Activated CD8-positive, alpha-beta memory T cell treated with anti-CD3 and anti-CD28 coated beads, Interleukin-2, amount 10 ng/mL, durations not matched to agents 7 days and 5 days (primary cell): ENCODE results near the gene TOM1L2. TPM values are rescaled to one million over a fixed set of nuclear protein-coding genes. Genes with fewer than 3 reads are reported as not detected.

Experiments
- ATAC-seq: fragments of 150-1000 bp; cut with Tn5 transposase; one replicate; pipeline ENCODE4 v1.10.0; 2021; ENCODE audit warnings: moderate library complexity
- CTCF ChIA-PET: fragments of 350-600 bp; sonication (Branson Sonifier 250); formaldehyde crosslinking; loops from one replicate; lab custom pipeline; 2021; ENCODE audit warnings: antibody characterized with exemption; lab: Charles Lee
- DNase-seq: peaks from one replicate; pipeline ENCODE4 v3.0.0-alpha.2; 2020
- H3K27ac Mint-ChIP-seq: one replicate; pipeline ENCODE4 v1.8.0; 2021; ENCODE audit warnings: mild to moderate bottlenecking, mixed read lengths
- H3K27me3 Mint-ChIP-seq: one replicate; pipeline ENCODE4 v1.8.0; 2021; ENCODE audit warnings: mixed read lengths
- H3K36me3 Mint-ChIP-seq: one replicate; pipeline ENCODE4 v1.8.0; 2021; ENCODE audit warnings: mild to moderate bottlenecking, mixed read lengths
- H3K4me1 Mint-ChIP-seq: one replicate; pipeline ENCODE4 v1.8.0; 2021; ENCODE audit warnings: mixed read lengths
- H3K4me3 Mint-ChIP-seq: one replicate; pipeline ENCODE4 v1.8.0; 2021; ENCODE audit warnings: mild to moderate bottlenecking, moderate library complexity, mixed read lengths
- H3K9me3 Mint-ChIP-seq: one replicate; pipeline ENCODE4 v1.8.0; 2022; ENCODE audit warnings: low read depth, mixed read lengths
- total RNA-seq, 2 experiments: library from RNA; stranded (reverse); gene quantifications; one replicate each; pipeline ENCODE4 v1.2.3, GENCODE V29; 2021

Gene TOM1L2
- total RNA-seq, 2 experiments from 2014 or later = 19.8 to 33.0 TPM

DNA sequence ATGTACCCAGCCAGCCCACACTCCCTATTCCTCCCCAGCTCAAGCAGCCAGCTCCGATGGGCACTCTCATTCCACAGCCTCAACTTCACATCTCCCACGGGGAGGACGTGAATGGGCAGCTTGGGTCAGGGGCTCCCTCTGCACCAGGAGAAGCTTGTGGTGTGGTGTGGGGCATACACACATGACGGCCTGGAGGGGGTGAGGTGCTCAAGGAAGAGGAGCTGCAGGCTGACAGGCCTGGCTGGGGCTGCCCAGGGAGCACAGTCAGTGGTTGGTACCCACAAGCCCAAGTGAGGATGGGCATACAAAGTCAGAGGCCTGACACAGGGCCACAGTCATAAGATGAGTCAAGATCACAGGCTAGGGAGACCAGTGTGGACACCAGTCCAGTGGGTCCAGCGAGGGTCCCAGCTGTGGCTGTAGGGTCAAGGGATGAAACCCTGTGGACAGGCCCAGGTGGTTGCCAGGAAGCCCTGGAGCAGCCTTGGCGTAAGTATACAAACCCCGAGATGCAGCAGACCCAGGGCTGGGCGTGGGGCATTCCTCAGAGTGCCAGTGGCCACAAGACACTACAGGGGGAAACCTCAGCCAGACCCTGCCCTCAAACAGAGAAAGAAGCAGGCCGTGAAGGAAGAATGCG lies 4.9 kb upstream of the TOM1L2 start:
- no peaks in the 10 kb centered on the region for H3K27me3 Mint-ChIP-seq
- H3K4me1 Mint-ChIP-seq = peaks cover 20% of the 10 kb centered on the region
- no peak overlapping the region for H3K27ac Mint-ChIP-seq
- H3K4me3 Mint-ChIP-seq = no peak overlapping the region
- no peak for ATAC-seq
- H3K36me3 Mint-ChIP-seq = no peaks in the 10 kb centered on the region
- no peak for DNase-seq
- H3K9me3 Mint-ChIP-seq = no peaks in the 10 kb centered on the region
- CTCF ChIA-PET = interaction anchor here (0.6 kb wide), 1 partner anchor 685 kb away, joined by 3 read pairs; no protein-coding TSS in a partner anchor

GRCh38 chr17:17975436-17975835 lies 3.2 kb upstream of the TOM1L2 start:
- no peaks in the 10 kb centered on the region for H3K36me3 Mint-ChIP-seq
- peaks cover 31% of the 10 kb centered on the region for H3K4me1 Mint-ChIP-seq
- H3K4me3 Mint-ChIP-seq = no peak overlapping the region
- H3K9me3 Mint-ChIP-seq = no peaks in the 10 kb centered on the region
- DNase-seq = no peak
- H3K27me3 Mint-ChIP-seq = no peaks in the 10 kb centered on the region
- ATAC-seq = no peak
- CTCF ChIA-PET = interaction anchor here (0.7 kb wide), 1 partner anchor 862 kb away, joined by 3 read pairs; no protein-coding TSS in a partner anchor
- no peak overlapping the region for H3K27ac Mint-ChIP-seq

DNA sequence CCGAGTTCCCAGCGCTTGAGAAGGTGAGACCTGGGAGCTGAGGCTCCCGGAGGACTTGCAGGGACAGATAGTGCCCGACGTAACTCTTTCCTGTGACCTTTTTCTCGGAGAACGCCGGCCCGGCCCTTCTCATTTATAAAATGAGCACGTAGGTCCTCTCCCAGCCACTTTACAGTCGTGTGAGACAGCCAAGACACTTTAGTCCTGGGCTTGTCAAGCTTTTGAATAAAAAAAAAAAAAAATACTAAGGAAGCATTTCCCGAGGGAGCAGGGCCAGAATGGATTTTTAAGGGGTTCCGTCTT lies 703 bp upstream of the TOM1L2 start:
- no peaks in the 10 kb centered on the region for H3K36me3 Mint-ChIP-seq

GRCh38 chr17:17971431-17972125 lies 622 bp downstream of the TOM1L2 start:
- H3K27ac Mint-ChIP-seq = peak overlapping the region; percentile 54
- CTCF ChIA-PET = interaction anchor here (0.9 to 1.9 kb wide), 5 partner anchors 11 to 43 kb away, joined by 4 to 17 read pairs (median 4); no protein-coding TSS in a partner anchor
- no peak for ATAC-seq
- no peaks in the 10 kb centered on the region for H3K27me3 Mint-ChIP-seq
- peak overlapping the region; percentile 70 for H3K4me3 Mint-ChIP-seq
- H3K36me3 Mint-ChIP-seq = no peaks in the 10 kb centered on the region
- DNase-seq = no peak
- no peaks in the 10 kb centered on the region for H3K9me3 Mint-ChIP-seq
- peaks cover 50% of the 10 kb centered on the region for H3K4me1 Mint-ChIP-seq

More for the DNA sequence above, 703 bp upstream of the TOM1L2 start:
- H3K4me3 Mint-ChIP-seq = peak overlapping the region; percentile 86
- H3K27ac Mint-ChIP-seq = peak overlapping the region; percentile 87
- CTCF ChIA-PET = interaction anchor here (0.9 to 1.9 kb wide), 7 partner anchors 12 to 162 kb away, joined by 3 to 17 read pairs (median 5); no protein-coding TSS in a partner anchor
- ATAC-seq (no peak), DNase-seq (no peak)
- no peaks in the 10 kb centered on the region for H3K27me3 Mint-ChIP-seq
- H3K9me3 Mint-ChIP-seq = no peaks in the 10 kb centered on the region
- H3K4me1 Mint-ChIP-seq = peaks cover 41% of the 10 kb centered on the region

DNA sequence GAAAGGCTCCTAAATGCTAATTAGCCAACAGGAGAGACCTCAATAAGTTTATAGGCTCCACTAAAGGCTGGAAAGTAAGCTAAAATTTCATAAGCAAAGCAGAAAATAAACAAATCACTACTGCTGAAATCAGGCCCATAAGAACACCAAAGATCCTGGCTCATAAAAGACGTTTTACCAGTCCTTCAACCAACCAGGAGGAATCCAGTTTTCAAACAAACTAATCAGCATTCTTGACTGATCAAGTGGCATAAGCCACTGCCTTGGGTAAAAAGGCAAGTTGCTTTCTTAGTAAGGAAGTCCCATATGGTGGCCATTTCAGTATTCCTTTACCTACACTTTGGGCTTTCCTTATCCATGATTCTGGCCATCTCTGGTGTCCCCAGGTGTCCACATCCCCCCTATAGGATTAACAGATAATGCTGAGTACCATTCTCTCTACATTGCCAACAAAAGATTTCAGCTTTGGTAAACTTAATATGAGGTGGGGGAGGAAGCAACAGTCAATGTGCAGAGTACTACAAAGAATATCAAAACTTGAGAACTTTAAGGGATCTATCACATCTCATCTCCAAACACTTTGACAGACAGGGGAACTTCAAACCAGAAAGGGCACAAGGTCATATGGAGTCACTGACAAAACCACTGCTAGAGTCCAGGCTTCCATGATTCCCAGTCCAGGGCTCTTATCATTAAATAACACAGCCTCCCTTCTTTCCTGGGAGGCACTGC lies 1.3 kb downstream of the TOM1L2 start:
- H3K9me3 Mint-ChIP-seq = no peaks in the 10 kb centered on the region
- ATAC-seq = no peak
- peak overlapping the region; percentile 70 for H3K4me3 Mint-ChIP-seq
- peak overlapping the region; percentile 54 for H3K27ac Mint-ChIP-seq
- H3K27me3 Mint-ChIP-seq = no peaks in the 10 kb centered on the region
- peaks cover 3% of the 10 kb centered on the region for H3K36me3 Mint-ChIP-seq
- DNase-seq = no peak
- peaks cover 57% of the 10 kb centered on the region for H3K4me1 Mint-ChIP-seq
- CTCF ChIA-PET = interaction anchor here (1.0 to 1.6 kb wide), 2 partner anchors 11 to 43 kb away, joined by 4 read pairs; no protein-coding TSS in a partner anchor

DNA sequence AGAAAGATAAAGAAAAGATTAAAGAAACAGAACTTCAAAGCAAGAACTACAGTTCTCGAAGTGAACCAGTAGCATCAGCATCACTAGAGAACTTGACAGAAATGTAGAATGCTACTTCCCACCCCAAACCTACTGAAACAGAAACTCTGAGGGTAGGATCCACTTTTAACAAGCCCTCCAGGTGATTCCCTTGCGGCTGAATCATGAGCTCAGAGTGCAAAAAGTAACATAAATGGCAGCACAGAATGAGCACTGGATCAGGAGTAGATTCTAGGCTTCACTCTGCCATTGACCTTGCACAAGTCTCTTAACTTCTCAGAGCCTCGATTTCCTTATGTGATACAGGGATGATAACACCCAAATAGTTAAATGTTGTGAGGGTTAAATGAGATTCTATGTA lies 5.8 kb downstream of the TOM1L2 start:
- H3K4me3 Mint-ChIP-seq = no peak overlapping the region
- H3K36me3 Mint-ChIP-seq = peaks cover 6% of the 10 kb centered on the region
- no peak for DNase-seq
- no peaks in the 10 kb centered on the region for H3K9me3 Mint-ChIP-seq
- CTCF ChIA-PET = interaction anchor here (0.7 to 2.1 kb wide), 3 partner anchors 19 to 62 kb away, joined by 3 to 6 read pairs (median 5); no protein-coding TSS in a partner anchor
- H3K27me3 Mint-ChIP-seq = no peaks in the 10 kb centered on the region
- peak overlapping the region; percentile 63 for H3K27ac Mint-ChIP-seq
- H3K4me1 Mint-ChIP-seq = peaks cover 59% of the 10 kb centered on the region
- peak; percentile 70 for ATAC-seq

DNA sequence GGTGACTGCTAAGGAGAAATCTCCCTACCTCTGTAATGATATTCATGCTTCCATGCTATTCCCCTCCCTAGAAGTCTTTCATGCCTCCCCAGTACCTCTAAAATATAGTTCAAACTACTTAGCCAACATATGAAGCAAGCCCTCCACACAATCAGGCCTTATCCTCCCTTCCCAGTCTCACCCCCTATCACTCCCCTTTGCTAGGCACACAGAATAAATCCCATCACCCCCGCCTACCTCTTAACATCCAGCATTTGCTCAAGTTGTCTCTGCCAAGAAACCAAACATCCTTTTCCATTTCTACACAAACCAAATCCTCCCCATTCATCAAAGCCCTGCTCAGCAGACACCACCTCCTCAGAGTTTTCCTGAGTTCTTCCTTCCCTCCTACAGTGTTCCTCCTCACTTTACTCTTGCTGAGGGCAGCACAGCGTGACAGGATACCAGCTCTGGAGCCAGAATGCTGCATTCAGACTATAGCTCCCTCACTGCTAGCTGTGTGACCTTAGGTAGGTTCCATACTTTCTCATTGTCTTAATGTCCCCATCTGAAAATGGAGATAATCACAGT lies 7.0 kb downstream of the TOM1L2 start:
- CTCF ChIA-PET = interaction anchor here (1.9 kb wide), 1 partner anchor 21 kb away, joined by 5 read pairs; no protein-coding TSS in a partner anchor
- Mint-ChIP-seq H3K27ac (no peak overlapping the region), H3K36me3 (peaks cover 6% of the 10 kb centered on the region)

GRCh38 chr17:17964710-17965109 lies 7.5 kb downstream of the TOM1L2 start:
- Mint-ChIP-seq H3K4me3 (no peak overlapping the region), H3K27me3 (no peaks in the 10 kb centered on the region), H3K27ac (no peak overlapping the region), H3K36me3 (peaks cover 6% of the 10 kb centered on the region), H3K9me3 (no peaks in the 10 kb centered on the region), H3K4me1 (peaks cover 59% of the 10 kb centered on the region)
- CTCF ChIA-PET = no interaction called here
- DNase-seq = no peak
- ATAC-seq = no peak

More for the DNA sequence above, 7.0 kb downstream of the TOM1L2 start:
- Mint-ChIP-seq H3K9me3 (no peaks in the 10 kb centered on the region), H3K27me3 (no peaks in the 10 kb centered on the region), H3K4me3 (no peak overlapping the region), H3K4me1 (peaks cover 57% of the 10 kb centered on the region)
- ATAC-seq (no peak), DNase-seq (no peak)

DNA sequence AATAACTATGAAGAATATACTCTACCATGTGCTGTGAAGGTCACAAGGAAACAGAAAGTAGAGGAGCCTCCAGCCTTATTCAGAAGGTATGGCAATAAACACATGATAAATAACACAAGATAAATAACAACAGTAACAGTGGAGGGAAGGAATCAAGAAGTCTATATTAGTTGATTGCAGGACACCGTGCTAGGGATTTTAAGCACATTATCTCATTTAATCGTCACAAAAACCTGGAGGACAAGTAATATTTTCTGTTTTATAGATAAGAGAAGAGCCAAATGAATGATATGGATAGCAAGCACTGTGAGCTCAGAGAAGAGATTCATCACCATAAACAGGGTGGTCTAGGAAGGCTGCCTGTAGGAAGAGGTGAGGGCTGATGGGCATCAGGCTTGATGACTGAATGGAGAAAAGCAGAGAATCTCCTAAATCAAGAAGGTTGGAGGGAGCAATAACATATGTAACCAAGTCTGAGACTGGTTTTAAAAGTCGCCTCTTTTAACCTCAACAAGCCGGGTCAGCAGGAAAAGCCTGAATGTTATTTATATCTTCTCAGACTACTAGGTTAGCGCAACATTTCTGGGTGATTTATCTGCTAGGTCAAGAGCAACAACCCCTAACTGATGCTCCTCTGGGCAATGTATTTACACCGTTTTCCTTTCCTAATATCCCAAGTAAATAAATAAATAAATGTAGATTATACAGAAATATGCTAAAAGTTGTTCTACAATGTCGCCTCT lies 8.3 kb downstream of the TOM1L2 start:
- CTCF ChIA-PET = no interaction called here
- Mint-ChIP-seq H3K4me1 (peaks cover 64% of the 10 kb centered on the region), H3K36me3 (peaks cover 6% of the 10 kb centered on the region), H3K9me3 (no peaks in the 10 kb centered on the region), H3K4me3 (no peak overlapping the region), H3K27me3 (no peaks in the 10 kb centered on the region), H3K27ac (no peak overlapping the region)
- ATAC-seq (no peak), DNase-seq (no peak)

DNA sequence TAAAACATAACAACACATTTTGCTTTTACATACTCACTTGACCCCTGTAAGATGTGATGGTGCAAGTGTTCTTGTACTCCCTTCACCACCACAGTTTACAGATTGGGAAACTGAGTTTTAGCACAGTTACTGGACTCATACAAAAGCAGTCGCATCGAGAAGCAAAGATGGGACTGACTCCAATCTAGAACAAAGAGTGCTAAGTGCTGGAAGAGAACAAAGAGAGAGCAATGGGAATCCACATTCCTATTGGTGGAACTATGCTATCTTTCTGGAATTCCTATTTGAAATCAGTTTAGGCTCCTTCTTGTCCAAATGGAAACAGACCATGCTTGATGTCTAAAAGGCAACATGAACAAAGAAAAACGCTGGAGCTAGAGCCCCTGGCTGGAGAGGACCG lies 9.1 kb downstream of the TOM1L2 start:
- H3K27me3 Mint-ChIP-seq = no peaks in the 10 kb centered on the region
- no peak for ATAC-seq
- CTCF ChIA-PET = no interaction called here
- peaks cover 6% of the 10 kb centered on the region for H3K36me3 Mint-ChIP-seq
- no peak overlapping the region for H3K4me3 Mint-ChIP-seq
- peaks cover 72% of the 10 kb centered on the region for H3K4me1 Mint-ChIP-seq
- H3K9me3 Mint-ChIP-seq = no peaks in the 10 kb centered on the region
- no peak overlapping the region for H3K27ac Mint-ChIP-seq
- DNase-seq = no peak

GRCh38 chr17:17960500-17961030 lies 11.6 kb downstream of the TOM1L2 start:
- no peak for ATAC-seq
- Mint-ChIP-seq H3K9me3 (no peaks in the 10 kb centered on the region), H3K4me3 (peak overlapping the region; percentile 74), H3K27ac (peak overlapping the region; percentile 98), H3K4me1 (peaks cover 68% of the 10 kb centered on the region), H3K36me3 (peaks cover 12% of the 10 kb centered on the region), H3K27me3 (no peaks in the 10 kb centered on the region)
- CTCF ChIA-PET = interaction anchor here (1.0 to 3.0 kb wide), 6 partner anchors 9 to 125 kb away, joined by 3 to 17 read pairs (median 4); partner anchors contain the start of genes DRC3 and TOM1L2
- no peak for DNase-seq
